ENCODE measurements around the gene USP44. TPM values are rescaled to one million over a fixed set of nuclear protein-coding genes. Genes with fewer than 3 reads are reported as not detected.

Gene USP44
- total and polyA plus RNA-seq, 10 donors = 0.88 to 7.2 (median 3.5) TPM

DNA sequence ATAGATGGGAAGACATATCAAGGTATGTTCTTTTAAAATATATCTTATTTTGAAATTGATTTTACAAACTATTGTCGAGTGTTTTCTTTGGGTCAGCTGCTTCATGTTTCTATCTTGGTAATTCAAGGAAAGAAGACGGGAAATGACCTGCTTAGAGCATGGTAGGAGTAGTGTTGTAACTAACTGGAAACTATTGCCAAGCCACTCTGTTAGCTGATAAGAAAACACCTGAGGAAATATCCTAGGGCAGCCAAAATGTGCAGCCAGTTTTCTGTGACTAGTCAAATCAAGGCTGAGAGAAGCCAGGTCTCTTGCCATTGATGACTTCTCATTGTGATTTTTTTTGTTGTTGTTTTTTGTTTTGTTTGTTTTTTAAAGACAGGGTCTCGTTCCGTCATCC, 47.1 kb downstream of the USP44 start:
- peaks cover 0 to 98% (median 62%) of the 10 kb centered on the region in 6 donors for H3K36me3 ChIP-seq

DNA sequence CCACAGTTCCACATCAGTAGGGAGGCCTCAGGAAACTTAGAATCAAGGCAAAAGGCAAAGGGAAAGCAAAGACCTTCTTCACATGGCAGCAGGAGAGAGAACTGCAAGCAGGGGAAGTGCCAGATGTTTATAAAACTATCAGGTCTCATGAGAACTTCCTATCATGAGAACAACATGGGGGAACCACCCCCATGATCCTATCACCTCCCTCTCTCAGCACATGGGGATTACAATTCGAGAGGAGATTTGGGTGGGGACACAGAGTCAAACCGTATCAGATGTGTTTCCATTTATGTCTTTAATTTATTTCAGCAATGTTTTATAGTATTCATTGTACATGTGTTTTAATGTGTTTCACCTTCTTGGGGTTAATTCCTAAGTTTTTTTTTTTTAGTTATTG, 51.5 kb downstream of the USP44 start:
- Histone ChIP-seq H3K4me1 (no peaks in the 10 kb centered on the region), H3K36me3 (peaks cover 0 to 98% (median 65%) of the 10 kb centered on the region in 6 donors), H3K9me3 (no peaks in the 10 kb centered on the region), H3K27me3 (replicated peaks in 1 of 7) (no peaks in the 10 kb centered on the region), H3K27ac (no peak overlapping the region), H3K4me3 (no peak overlapping the region)
- WGBS, 5 donors = 87 to 97% (median 92%) methylated on average over 2 of the region's 2 CpGs
- intact Hi-C loops (cut with DNase I; ENCODE audit: low total_unique reads) = no loop called here
- TF ChIP-seq, protein P1, sequence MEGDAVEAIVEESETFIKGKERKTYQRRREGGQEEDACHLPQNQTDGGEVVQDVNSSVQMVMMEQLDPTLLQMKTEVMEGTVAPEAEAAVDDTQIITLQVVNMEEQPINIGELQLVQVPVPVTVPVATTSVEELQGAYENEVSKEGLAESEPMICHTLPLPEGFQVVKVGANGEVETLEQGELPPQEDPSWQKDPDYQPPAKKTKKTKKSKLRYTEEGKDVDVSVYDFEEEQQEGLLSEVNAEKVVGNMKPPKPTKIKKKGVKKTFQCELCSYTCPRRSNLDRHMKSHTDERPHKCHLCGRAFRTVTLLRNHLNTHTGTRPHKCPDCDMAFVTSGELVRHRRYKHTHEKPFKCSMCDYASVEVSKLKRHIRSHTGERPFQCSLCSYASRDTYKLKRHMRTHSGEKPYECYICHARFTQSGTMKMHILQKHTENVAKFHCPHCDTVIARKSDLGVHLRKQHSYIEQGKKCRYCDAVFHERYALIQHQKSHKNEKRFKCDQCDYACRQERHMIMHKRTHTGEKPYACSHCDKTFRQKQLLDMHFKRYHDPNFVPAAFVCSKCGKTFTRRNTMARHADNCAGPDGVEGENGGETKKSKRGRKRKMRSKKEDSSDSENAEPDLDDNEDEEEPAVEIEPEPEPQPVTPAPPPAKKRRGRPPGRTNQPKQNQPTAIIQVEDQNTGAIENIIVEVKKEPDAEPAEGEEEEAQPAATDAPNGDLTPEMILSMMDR (IDR thresholded peaks at IDR 0.05 in 8 of 11, conservative IDR thresholded peaks at IDR 0.05 in 3 of 11) = no peak
- no peak for TF ChIP-seq POLR2AphosphoS5 (IDR thresholded peaks at IDR 0.05)
- TF ChIP-seq POLR2A (IDR thresholded peaks at IDR 0.05) = no peak
- no peak for DNase-seq

More for the DNA sequence above, 47.1 kb downstream of the USP44 start:
- H3K27ac ChIP-seq = no peak overlapping the region
- intact Hi-C loops (cut with DNase I; ENCODE audit: low total_unique reads) = no loop called here
- DNase-seq = no peak
- H3K27me3 ChIP-seq (replicated peaks in 1 of 7) = no peaks in the 10 kb centered on the region
- no peaks in the 10 kb centered on the region for H3K9me3 ChIP-seq
- no peaks in the 10 kb centered on the region for H3K4me1 ChIP-seq
- H3K4me3 ChIP-seq = no peak overlapping the region
- TF ChIP-seq POLR2A (IDR thresholded peaks at IDR 0.05) (no peak), POLR2AphosphoS5 (IDR thresholded peaks at IDR 0.05) (no peak)
- TF ChIP-seq, protein P1 (IDR thresholded peaks at IDR 0.05 in 8 of 11, conservative IDR thresholded peaks at IDR 0.05 in 3 of 11) = no peak
- 94 to 98% (median 97%) methylated on average over 4 of the region's 4 CpGs for WGBS, 5 donors

DNA sequence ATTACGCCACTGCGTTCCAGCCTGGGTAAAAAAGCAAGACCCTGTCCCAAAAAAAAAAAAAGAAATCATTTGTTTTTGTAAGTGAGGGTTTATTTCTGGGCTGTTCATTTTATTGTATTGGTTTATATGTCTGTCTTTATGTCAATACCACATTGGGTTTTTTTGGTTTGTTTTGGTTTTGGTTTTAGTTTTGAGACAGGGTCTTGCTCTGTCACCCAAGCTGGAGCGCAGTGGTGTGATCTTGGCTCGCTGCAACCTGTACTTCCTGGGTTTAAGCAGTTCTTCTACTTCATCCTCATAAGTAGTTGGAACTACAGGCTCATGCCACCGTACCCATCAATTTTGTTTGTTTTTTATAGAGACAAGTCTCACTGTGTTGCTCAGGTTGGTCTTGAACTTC, 52.3 kb downstream of the USP44 start:
- H3K9me3 ChIP-seq = no peaks in the 10 kb centered on the region
- WGBS, 5 donors = 94 to 97% (median 95%) methylated on average over 5 of the region's 5 CpGs
- TF ChIP-seq, protein P1 (IDR thresholded peaks at IDR 0.05 in 8 of 11, conservative IDR thresholded peaks at IDR 0.05 in 3 of 11) = no peak
- TF ChIP-seq POLR2AphosphoS5 (IDR thresholded peaks at IDR 0.05) (no peak), POLR2A (IDR thresholded peaks at IDR 0.05) (no peak)
- intact Hi-C loops (cut with DNase I; ENCODE audit: low total_unique reads) = no loop called here
- H3K4me3 ChIP-seq = no peak overlapping the region
- DNase-seq = no peak
- H3K4me1 ChIP-seq = no peaks in the 10 kb centered on the region
- H3K27ac ChIP-seq = no peak overlapping the region
- no peaks in the 10 kb centered on the region for H3K27me3 ChIP-seq (replicated peaks in 1 of 7)
- peaks cover 0 to 98% (median 63%) of the 10 kb centered on the region in 6 donors for H3K36me3 ChIP-seq

DNA sequence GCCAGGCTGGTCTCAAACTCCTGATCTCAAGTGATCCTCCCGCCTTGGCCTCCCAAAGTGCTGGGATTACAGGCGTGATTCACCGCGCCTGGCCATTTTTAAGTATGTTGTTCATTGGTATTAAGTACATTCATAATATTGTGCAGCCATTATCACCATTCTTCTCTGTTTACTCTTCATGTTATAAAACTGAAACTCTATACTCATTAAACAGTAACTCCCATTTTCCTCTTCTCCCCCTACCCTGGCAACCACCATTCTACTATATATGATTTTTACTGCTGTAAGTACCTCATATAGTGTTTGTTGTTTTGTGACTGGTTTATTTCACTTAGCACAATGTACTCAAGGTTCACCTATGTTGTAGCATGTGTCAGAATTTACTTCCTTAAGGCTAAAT, 54.2 kb downstream of the USP44 start:
- 97 to 99% (median 98%) methylated on average over 4 of the region's 4 CpGs for WGBS, 5 donors
- TF ChIP-seq POLR2A (IDR thresholded peaks at IDR 0.05) (no peak), POLR2AphosphoS5 (IDR thresholded peaks at IDR 0.05) (no peak)
- TF ChIP-seq, protein P1 (IDR thresholded peaks at IDR 0.05 in 8 of 11, conservative IDR thresholded peaks at IDR 0.05 in 3 of 11) = no peak
- Histone ChIP-seq H3K4me1 (no peaks in the 10 kb centered on the region), H3K36me3 (peaks cover 0 to 100% (median 56%) of the 10 kb centered on the region in 6 donors), H3K4me3 (no peak overlapping the region), H3K27ac (no peak overlapping the region), H3K9me3 (no peaks in the 10 kb centered on the region), H3K27me3 (replicated peaks in 1 of 7) (no peaks in the 10 kb centered on the region)
- intact Hi-C loops (cut with DNase I; ENCODE audit: low total_unique reads) = no loop called here
- no peak for DNase-seq

All from spleen (tissue), 11 donors.